ENCODE data around the gene COL11A2. TPM values are rescaled to one million over a fixed set of nuclear protein-coding genes. Genes with fewer than 3 reads are reported as not detected.

COL11A2 gene
- total and polyA plus RNA-seq, 2 of the 13 experiments (the other 11 are each of a cell fraction or from before 2014, with no cell fraction given), result 0.55 TPM

- TF ChIP-seq ZNF142 (CRISPR knock-in tag; IDR thresholded peaks at IDR 0.05) (no peak), ZNF264 (CRISPR knock-in tag; IDR thresholded peaks at IDR 0.05) (0 out of 2 replicates have a peak, but pooled peaks have one; percentile 31), CERS6 (CRISPR knock-in tag; IDR thresholded peaks at IDR 0.05) (no peak), HOXD1 (CRISPR knock-in tag; IDR thresholded peaks at IDR 0.05) (no peak), AGO1 (IDR thresholded peaks at IDR 0.05; ENCODE audit: low read depth, low read length, poor library complexity, severe bottlenecking) (no peak), HMG20A (CRISPR knock-in tag; IDR thresholded peaks at IDR 0.05; ENCODE audit: borderline replicate concordance) (0 out of 2 replicates have a peak, but pooled peaks have one; percentile 48), ZNF607 (CRISPR knock-in tag; IDR thresholded peaks at IDR 0.05; ENCODE audit: borderline replicate concordance) (no peak), ARID3A (IDR thresholded peaks at IDR 0.05; ENCODE audit: low read depth, low read length) (0 out of 2 replicates have a peak, but pooled peaks have one; percentile 40), PCBP1 (IDR thresholded peaks at IDR 0.05; ENCODE audit: borderline replicate concordance, low read depth, low read length) (no peak), HINFP (CRISPR knock-in tag; IDR thresholded peaks at IDR 0.05; ENCODE audit: low read depth) (0 out of 2 replicates have a peak, but pooled peaks have one; percentile 55), TP53 (CRISPR knock-in tag; conservative IDR thresholded peaks at IDR 0.05) (no peak), IRF2 (CRISPR knock-in tag; IDR thresholded peaks at IDR 0.05) (peak; percentile 60; the same call in 1 of the 2 replicates), ZKSCAN8 (CRISPR knock-in tag; IDR thresholded peaks at IDR 0.05; ENCODE audit: borderline replicate concordance) (0 out of 2 replicates have a peak, but pooled peaks have one; percentile 50), SMC3 (IDR thresholded peaks at IDR 0.05; ENCODE audit: low read length) (peak; percentile 72), FOXO1 (CRISPR knock-in tag; IDR thresholded peaks at IDR 0.05) (peak; percentile 31; the same call in 1 of the 2 replicates), ZNF143 (CRISPR knock-in tag; IDR thresholded peaks at IDR 0.05) (peak; percentile 11; the same call in 1 of the 2 replicates), TAF15 (IDR thresholded peaks at IDR 0.05; ENCODE audit: low read depth, low read length, poor library complexity, severe bottlenecking) (no peak), ZBTB38 (CRISPR knock-in tag; IDR thresholded peaks at IDR 0.05) (peak; percentile 35; the same call in 1 of the 2 replicates), PRPF4 (IDR thresholded peaks at IDR 0.05; ENCODE audit: low read depth, low read length, poor library complexity, severe bottlenecking) (no peak)
Observed at GRCh38 chr6:33197431-33198048, 5.3 kb upstream of the COL11A2 start (continued).
